SHP77 treated with DMSO at 0.1 percent for 48 hours (cell line): ENCODE data around the gene LDLR.
"Not testable (repeated sequence)": the region's sequence is repeated elsewhere in the genome, so short reads cannot be mapped to it uniquely, and the experiment has no call there.

Experiments
- DNase-seq: peaks from one replicate; lab custom pipeline; 2025; lab: John Stamatoyannopoulos, UW

The LDLR gene

DNA sequence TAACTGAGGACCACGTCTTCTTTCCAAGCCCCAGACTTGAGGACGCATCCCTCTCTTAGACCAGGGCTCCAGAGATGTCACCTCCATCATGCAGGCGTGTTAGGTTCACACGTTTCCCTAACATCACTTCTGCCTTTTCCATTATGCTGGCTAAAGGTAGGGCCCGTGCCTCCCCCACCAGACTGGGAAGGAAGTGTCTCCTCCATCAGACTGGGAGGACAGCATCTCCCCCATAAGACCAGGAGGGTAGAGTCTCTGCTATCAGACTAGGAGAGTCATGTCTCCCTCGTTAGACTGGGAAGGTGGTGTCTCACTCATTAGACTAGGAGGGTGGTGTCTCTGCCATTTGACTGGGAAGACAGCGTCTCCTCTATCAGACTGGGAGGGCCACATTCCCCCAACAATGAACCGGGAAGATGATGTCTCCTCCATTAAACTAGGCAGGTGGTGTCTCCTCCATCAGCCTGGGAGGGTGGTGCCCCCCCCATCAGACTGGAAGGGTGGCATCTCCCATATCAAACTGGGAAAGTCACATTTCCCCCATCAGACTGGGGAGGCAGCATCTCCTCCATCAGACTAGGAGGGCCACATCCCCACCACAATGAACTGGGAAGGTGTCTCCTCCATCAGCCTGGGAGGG is 84.4 kb downstream of the LDLR start:
- no peak for DNase-seq

DNA sequence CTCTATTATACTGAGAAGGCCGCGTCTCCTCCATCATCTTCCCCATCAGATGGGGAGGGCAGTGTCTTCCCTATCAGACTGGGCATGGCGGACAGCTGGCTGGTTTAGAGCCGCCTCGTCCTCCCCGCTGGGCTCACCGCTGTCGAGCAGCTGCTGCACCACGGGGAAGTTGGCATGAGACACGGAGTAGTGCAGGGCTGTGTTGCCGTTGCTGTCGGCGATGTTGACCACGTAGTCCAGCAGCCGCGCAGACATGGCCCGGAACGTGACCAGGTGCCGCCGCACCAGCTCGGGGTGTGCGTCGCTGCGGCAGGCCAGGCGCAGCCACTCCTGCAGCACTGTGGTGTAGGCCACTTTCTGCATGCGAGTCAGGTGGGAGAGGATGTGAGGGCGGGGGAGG is 85.1 kb downstream of the LDLR start:
- DNase-seq = no peak

DNA sequence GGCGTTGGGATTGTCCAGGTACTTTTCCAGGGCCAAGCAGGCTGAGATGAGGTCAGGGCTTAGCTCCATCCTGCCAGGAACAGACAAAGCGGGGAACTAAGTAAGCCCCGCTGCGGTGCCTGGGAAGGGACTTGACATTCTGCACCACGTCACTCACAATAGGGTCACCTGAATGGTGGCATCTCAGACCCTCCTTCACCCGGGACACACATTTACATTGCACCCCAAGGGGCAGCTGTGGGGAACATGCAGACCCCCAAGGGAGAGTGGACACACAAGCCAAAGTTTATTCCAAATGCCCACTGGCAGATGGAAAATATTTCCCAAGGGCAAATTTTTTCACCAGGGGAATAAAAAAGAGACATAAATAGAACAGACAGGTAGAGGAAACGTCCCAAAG is 86.7 kb downstream of the LDLR start:
- DNase-seq = no peak

DNA sequence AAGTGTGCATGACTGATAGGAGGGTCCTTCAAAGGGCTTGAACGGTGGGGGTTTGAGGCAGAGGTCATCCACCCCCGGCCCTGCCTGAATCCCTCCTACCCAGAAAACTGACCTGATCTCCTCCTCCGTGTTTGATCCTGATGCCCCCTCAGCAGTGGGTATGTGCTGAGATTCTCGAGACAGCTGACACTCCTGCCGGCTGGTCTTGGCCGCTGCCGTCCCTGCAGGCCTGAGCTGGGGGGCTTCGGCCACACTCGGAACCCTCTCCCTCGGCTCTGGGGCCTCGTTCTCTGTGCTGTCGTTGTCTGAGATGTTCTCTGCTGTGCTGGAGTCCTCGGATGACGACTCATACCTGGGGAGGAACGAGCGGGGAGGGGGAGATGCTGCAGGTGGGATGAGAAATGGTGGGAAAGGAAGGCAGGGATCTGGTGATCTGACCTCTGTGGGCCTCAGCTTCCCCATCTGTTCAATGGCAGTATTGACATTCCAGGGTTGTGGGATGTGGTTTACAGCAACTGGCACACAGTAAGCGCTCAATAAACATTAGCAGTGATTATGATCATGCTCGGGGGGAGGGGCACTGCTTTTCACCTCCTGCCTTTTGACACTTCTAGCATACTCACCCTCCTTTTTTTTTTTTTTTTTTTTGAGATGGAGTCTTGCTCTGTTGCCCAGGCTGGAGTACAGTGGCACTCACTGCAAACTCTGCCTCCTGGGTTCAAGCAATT is 87.4 kb downstream of the LDLR start:
- DNase-seq = no peak

DNA sequence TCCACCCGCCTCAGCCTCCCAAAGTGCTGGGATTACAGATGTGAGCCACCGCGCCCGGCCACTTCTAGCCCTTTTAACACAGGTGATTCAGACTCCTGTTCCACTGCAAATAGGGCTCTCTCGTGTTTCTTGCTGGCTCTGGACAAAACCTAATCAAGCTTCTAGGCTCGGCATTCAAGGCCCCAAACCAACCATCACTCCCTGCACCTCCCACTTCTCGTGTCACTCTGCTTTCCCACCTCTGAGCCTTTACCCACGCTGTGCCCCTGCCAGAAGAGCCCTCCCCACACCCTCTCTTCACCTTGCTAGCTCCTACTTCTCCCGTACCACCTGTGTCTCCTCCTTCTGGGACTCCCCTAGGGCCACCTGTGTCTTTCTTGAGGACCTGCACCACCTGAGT is 88.3 kb downstream of the LDLR start:
- no peak for DNase-seq

DNA sequence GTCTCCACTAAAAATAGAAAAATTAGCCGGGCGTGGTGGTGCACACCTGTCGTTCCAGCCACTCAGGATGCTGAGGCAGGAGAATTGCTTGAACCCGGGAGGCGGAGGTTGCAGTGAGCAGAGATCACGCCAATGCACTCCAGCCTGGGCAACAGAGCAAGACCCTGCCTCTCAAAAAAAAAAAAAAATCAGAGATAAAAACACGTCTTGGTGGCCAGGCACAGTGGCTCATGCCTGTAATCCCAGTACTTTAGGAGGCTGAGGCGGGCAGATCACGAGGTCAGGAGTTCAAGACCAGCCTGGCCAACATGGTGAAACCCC is 89.8 kb downstream of the LDLR start:
- not testable (repeated sequence) for DNase-seq

DNA sequence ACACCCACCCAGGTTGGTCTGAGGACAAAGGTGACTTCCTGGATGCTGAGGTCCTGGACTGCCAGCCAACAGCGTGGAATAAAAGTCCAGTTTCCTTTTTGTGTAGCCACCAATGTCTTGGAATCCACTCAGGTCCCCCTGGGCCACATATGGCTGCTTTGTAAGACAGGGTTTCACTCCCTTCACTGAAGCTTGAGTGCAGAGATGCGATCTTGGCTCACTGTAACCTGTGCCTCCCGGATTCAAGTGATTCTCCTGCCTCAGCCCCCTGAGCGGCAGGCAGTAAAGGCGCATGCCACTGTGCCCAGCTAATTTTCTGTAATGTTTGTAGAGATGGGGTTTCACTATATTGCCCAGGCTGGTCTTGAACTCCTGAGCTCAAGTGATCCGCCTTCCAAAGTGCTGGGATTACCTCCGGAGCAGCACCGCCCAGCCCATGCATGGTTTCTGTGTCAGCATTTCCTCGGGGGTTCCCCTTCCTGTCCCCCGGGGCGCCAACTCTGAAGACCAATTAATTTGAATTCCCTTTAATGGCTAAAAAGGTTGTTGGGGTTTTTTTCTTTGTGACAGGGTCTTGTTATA is 90.5 kb downstream of the LDLR start:
- DNase-seq = no peak

DNA sequence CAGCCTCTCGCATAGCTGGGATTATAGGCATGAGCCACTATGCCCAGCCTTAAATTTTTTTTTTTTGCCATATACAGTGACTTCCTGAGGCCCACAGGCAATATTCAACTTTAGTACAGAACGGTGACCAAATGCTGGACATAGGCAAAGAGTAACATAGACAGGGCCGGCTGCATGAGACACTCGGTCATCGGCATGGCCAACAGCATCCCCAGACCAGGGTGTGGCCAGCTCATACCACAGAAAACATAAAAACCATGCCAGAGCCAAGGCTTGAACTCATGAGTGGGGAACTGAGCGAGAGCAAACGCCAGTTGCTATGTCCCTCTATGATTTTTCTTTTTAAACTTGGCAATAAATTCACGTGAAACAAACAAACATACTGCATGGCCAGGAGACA is 91.1 kb downstream of the LDLR start:
- no peak for DNase-seq

DNA sequence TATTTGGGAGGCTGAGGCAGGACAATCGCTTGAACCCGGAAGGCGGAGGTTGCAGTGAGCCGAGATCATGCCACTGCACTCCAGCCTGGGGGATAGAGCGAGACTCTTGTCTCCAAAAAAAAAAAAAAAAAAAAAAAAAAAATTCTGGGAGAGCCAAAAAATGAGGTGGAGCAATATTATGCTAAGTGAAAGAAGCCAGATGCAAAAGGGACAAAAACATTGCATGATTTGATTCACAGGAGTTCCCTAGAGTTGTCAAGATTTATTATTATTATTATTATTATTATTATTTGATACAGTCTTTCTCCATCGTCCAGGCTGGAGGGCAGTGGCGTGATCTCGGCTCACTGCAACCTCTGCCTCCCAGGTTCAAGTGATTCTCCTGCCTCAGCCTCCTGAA is 91.7 kb downstream of the LDLR start:
- DNase-seq = not testable (repeated sequence)

DNA sequence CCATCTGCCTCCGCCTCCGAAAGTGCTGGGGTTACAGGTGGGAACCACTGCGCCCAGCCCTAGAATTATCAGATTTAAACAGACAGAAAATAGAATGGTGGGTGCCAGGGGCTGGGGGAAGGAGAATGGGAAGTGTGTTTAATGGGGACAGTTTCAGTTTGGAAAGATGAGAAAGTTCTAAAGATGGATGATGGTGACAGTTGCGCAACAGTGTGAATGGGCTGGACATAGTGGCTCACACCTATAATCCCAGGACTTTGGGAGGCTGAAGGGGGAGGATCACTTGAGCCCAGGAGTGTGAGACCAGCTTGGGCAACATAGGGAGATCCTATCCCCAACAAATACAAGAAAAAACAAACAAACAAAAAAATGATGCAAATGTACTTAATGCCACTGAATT is 92.2 kb downstream of the LDLR start:
- DNase-seq = no peak
